ENCODE measurements around the gene GPR137.
A peak's percentile ranks its signal among the peaks of the same experiment; 100 is the strongest.

GPR137 gene

GRCh38 chr11:64298966-64299846 lies 13.6 kb downstream of the GPR137 start:
- in situ Hi-C loops (cut with MboI; ENCODE audit: low pct_unique_long_range_greater_than_20kb, low sequenced_read_pairs, unreplicated experiment): no loop called here
- TF ChIP-seq, protein P1, sequence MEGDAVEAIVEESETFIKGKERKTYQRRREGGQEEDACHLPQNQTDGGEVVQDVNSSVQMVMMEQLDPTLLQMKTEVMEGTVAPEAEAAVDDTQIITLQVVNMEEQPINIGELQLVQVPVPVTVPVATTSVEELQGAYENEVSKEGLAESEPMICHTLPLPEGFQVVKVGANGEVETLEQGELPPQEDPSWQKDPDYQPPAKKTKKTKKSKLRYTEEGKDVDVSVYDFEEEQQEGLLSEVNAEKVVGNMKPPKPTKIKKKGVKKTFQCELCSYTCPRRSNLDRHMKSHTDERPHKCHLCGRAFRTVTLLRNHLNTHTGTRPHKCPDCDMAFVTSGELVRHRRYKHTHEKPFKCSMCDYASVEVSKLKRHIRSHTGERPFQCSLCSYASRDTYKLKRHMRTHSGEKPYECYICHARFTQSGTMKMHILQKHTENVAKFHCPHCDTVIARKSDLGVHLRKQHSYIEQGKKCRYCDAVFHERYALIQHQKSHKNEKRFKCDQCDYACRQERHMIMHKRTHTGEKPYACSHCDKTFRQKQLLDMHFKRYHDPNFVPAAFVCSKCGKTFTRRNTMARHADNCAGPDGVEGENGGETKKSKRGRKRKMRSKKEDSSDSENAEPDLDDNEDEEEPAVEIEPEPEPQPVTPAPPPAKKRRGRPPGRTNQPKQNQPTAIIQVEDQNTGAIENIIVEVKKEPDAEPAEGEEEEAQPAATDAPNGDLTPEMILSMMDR (IDR thresholded peaks at IDR 0.05; ENCODE audit: extremely low read depth, insufficient read depth, missing control alignments): no peak
- DNase-seq (ENCODE audit: low spot score): no peak

- TF ChIP-seq, protein P1 (IDR thresholded peaks at IDR 0.05; ENCODE audit: extremely low read depth, insufficient read depth, missing control alignments): no peak
- no peak for DNase-seq (ENCODE audit: low spot score)
- in situ Hi-C loops (cut with MboI; ENCODE audit: low pct_unique_long_range_greater_than_20kb, low sequenced_read_pairs, unreplicated experiment): no loop called here
Observed at GRCh38 chr11:64299847-64300648, 14.4 kb downstream of the GPR137 start, which contains the start of gene CATSPERZ. Gene CATSPERZ, plus strand, starts transcription at chr11:64300358. Its CDS starts 53 bp downstream, at chr11:64300411.

DNA sequence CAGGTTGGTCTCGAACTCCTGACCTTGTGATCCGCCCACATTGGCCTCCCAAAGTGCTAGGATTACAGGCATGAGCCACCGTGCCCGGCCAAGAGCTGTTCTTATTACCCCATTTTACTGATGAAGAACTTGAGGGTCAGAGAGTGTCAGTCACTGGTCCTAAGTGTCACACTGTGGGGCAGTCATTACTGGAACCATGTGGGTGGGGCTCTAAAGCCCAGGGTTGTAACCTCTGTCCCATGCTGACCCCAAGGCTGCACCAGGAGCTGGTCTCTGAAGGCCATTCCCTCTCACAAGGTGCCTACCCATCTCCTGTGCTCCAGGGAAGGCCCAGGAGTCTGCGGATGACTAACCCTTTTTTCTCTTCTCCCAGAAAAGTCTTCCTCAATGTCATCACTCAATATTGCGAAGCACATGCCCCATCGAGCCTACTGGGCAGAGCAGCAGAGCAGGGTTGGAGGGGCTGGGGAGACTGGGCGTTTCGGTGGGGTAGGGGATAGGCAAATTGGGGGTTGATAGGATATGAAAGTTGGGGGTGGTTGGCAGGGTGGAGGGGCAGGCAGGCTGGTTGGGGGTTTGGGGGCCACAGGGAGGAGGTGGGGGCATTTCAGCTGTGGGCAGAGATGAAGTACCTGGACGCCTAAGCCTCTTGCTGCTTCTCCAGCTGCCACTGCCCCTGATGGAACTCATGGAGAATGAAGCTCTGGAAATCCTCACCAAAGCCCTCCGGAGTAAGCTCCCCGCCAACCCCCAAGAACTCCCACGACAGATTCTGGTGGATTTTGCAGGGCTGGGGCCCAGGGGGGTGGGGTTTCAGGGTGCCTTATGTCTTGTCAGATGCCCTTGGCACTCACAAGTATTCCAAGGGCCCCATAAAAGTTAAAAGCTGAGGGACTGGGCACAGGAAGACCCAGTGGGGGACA lies 17.7 kb downstream of the GPR137 start:
- no peak for DNase-seq (ENCODE audit: low spot score)
- TF ChIP-seq, protein P1 (IDR thresholded peaks at IDR 0.05; ENCODE audit: extremely low read depth, insufficient read depth, missing control alignments): no peak
- in situ Hi-C loops (cut with MboI; ENCODE audit: low pct_unique_long_range_greater_than_20kb, low sequenced_read_pairs, unreplicated experiment): no loop called here

DNA sequence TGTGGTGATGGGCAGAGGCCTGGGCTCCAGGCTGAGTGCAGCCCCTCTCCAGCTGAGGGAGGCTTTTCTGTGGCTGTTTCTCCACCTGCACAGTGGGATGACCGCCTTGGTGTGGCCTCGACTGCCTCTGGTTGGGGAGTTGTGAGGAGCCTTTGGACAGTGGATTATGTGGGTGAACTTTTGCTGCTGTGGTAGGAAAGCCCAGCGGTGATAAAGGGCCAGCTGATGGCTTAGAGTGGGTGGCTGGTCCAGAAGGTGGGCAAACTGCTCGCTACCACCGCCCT lies 18.3 kb downstream of the GPR137 start:
- TF ChIP-seq, protein P1 (IDR thresholded peaks at IDR 0.05; ENCODE audit: extremely low read depth, insufficient read depth, missing control alignments): no peak
- no peak for DNase-seq (ENCODE audit: low spot score)
- in situ Hi-C loops (cut with MboI; ENCODE audit: low pct_unique_long_range_greater_than_20kb, low sequenced_read_pairs, unreplicated experiment): no loop called here

DNA sequence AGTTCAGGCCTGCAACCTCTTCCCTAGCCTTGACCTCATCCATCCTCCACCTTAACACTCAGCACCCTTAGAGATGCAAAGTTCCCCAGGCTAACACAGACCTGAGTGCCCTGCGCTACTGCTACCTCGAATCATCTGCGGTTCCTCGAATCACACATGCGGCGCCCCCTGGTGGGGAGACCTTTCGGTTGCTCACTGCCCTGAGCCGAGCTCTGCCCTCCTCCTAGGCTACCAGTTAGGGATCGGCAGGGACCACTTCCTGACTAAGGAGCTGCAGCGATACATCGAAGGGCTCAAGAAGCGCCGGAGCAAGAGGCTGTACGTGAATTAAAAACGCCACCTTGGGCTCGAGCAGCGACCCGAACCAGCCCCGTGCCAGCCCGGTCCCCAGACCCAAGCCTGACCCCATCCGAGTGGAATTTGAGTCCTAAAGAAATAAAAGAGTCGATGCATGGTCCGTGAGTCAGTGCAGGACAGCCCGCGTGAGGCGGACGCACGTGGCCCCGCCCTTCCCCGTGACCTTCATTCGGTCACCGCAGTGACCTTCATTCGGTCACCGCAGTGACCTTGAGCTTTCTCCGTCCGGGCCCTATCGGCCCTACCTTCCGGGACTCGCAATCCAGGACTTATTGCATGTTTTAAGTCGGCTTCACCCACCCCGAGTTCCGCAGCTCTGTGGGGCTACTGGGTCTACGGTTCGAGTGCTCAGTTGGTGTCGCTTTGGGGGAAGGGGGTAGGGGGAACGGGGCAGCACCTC lies 18.8 kb downstream of the GPR137 start:
- in situ Hi-C loops (cut with MboI; ENCODE audit: low pct_unique_long_range_greater_than_20kb, low sequenced_read_pairs, unreplicated experiment): no loop called here

More for the DNA sequence above, 18.8 kb downstream of the GPR137 start:
- TF ChIP-seq, protein P1 (IDR thresholded peaks at IDR 0.05; ENCODE audit: extremely low read depth, insufficient read depth, missing control alignments): peak; percentile 93
- peak; percentile 88 for DNase-seq (ENCODE audit: low spot score)
